ENCODE results near the gene EPHB1. TPM values are rescaled to one million over a fixed set of nuclear protein-coding genes. Genes with fewer than 3 reads are reported as not detected.

Gene EPHB1
- total RNA-seq, 4 donors from 2014 or later: 11.1 to 14.2 (median 13.0) TPM

GRCh38 chr3:135301670-135302069 is 506.6 kb downstream of the EPHB1 start:
- intact Hi-C loops (cut with DNase I; ENCODE audit: low total_unique reads): no loop called here
- TF ChIP-seq POLR2A (IDR thresholded peaks at IDR 0.05) (no peak), CTCF (IDR thresholded peaks at IDR 0.05) (no peak)
- no peak for DNase-seq (ENCODE audit: low spot score in 2 of 2)
- H3K4me3 ChIP-seq (ENCODE audit: low read depth, poor library complexity, severe bottlenecking): no peak overlapping the region
- 91 to 98% methylated on average over 2 of the region's 2 CpGs for WGBS, 2 donors

- intact Hi-C loops (cut with DNase I; ENCODE audit: low total_unique reads): no loop called here
- TF ChIP-seq CTCF (IDR thresholded peaks at IDR 0.05) (no peak), POLR2A (IDR thresholded peaks at IDR 0.05) (no peak)
- 70% methylated on average over 1 of the region's 1 CpG for WGBS, 2 donors
- no peak overlapping the region for H3K4me3 ChIP-seq (ENCODE audit: low read depth, poor library complexity, severe bottlenecking)
- DNase-seq (ENCODE audit: low spot score in 2 of 2): no peak
Observed at GRCh38 chr3:135304378-135304777, 509.3 kb downstream of the EPHB1 start.

Other genes with a start within 250 kb of the EPHB1 start
- gene KY, start 144.2 kb upstream of the EPHB1 start, total RNA-seq: 10 to 100 TPM; 26.2 to 55.5 (median 33.1) TPM